Progenitor cell of endocrine pancreas (in vitro differentiated cells): ENCODE data around the gene CAV2. TPM values are rescaled to one million over a fixed set of nuclear protein-coding genes. Genes with fewer than 3 reads are reported as not detected.

Experiments used
- DNase-seq: peaks from one replicate; pipeline ENCODE4 v3.0.0; 2021; ENCODE audit warnings: low spot score; ENCODE audit not compliant: unreplicated experiment
- H3K27ac Mint-ChIP-seq: 2 replicates; pipeline ENCODE4 v1.8.0; 2021; ENCODE audit warnings: mild to moderate bottlenecking, moderate library complexity, mixed read lengths
- H3K27me3 Mint-ChIP-seq: 2 replicates; pipeline ENCODE4 v1.8.0; 2021; ENCODE audit warnings: mixed read lengths
- H3K36me3 Mint-ChIP-seq: 2 replicates; pipeline ENCODE4 v1.8.0; 2022; ENCODE audit warnings: mixed read lengths; ENCODE audit not compliant: insufficient read depth
- H3K4me1 Mint-ChIP-seq: 2 replicates; pipeline ENCODE4 v1.8.0; 2021; ENCODE audit warnings: low read depth, mixed read lengths
- H3K4me3 Mint-ChIP-seq: 2 replicates; pipeline ENCODE4 v1.8.0; 2021; ENCODE audit warnings: low read depth, mild to moderate bottlenecking, moderate library complexity, mixed read lengths
- H3K9me3 Mint-ChIP-seq: 2 replicates; pipeline ENCODE4 v1.8.0; 2021; ENCODE audit warnings: low read depth, mixed read lengths
- CTCF ChIP-seq: fragments of 200-600 bp; sonication (generic); IDR thresholded peaks from one replicate; pipeline ENCODE4 v1.5.0; 2021; ENCODE audit warnings: antibody characterized with exemption, mild to moderate bottlenecking; ENCODE audit not compliant: unreplicated experiment
- total RNA-seq: library from RNA; stranded (reverse); gene quantifications from 2 replicates; pipeline ENCODE4 v1.2.1, GENCODE V29; 2021

The CAV2 gene
- total RNA-seq, 1 donor from 2014 or later, result 9.4 TPM

GRCh38 chr7:116517626-116518025 lies 18.1 kb downstream of the CAV2 start:
- H3K4me3 Mint-ChIP-seq, result no peak overlapping the region
- H3K36me3 Mint-ChIP-seq, result no peaks in the 10 kb centered on the region

DNA sequence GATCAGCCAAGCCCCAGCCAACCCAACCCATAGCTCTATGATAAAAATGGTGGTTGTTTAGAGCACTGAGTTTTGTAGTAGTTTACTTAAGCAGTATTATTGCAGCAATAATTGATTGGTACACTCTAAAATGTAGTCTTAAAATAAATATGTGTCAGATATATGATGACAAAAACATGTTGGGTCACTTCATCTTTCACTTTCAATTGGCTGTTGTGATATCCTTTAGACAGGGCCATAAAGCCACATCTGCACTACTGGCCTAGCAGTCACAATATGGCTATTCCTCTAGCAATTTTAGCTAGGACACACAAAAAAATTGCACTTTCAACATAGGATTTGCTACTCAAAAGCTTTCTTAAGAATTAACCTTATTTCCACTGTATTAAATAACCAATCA lies 19.4 kb downstream of the CAV2 start:
- no peak overlapping the region for H3K4me3 Mint-ChIP-seq
- peaks cover 2% of the 10 kb centered on the region for H3K4me1 Mint-ChIP-seq
- no peak for TF ChIP-seq CTCF
- no peak for DNase-seq
- H3K36me3 Mint-ChIP-seq, result no peaks in the 10 kb centered on the region
- peaks cover 24% of the 10 kb centered on the region for H3K27me3 Mint-ChIP-seq
- H3K27ac Mint-ChIP-seq, result no peak overlapping the region
- no peaks in the 10 kb centered on the region for H3K9me3 Mint-ChIP-seq

More at GRCh38 chr7:116517626-116518025, 18.1 kb downstream of the CAV2 start:
- Mint-ChIP-seq H3K27ac (no peak overlapping the region), H3K27me3 (peaks cover 12% of the 10 kb centered on the region), H3K4me1 (peaks cover 2% of the 10 kb centered on the region), H3K9me3 (no peaks in the 10 kb centered on the region)
- no peak for DNase-seq
- no peak for TF ChIP-seq CTCF

DNA sequence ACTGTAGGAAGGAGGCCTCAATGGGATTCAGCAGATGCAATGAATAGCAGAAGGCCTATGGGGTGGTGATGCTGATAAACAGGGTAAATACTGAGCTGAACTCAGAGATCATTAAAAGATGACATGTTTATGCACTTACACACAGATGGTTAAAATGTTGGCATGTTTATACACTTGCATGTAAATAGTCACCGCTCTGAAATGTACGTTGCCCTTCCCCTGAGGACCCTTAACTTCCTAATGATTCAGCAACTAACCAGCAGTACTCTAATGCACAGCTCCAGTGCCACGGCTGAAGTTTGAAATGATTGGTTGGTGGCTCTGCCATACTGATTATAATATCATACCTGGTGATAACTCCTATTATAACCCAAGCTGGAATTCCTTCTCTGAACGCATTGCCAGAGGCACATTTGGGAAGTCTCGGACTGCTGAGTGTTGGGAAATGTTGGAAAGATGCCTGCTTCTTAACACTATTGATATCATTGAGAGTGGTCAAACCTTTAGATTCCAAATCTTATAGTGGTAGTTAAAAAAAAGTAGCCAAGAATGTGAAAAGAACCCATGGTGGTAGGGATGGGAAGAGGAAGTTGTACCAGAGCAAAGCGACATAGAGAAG lies 21.6 kb downstream of the CAV2 start:
- H3K4me1 Mint-ChIP-seq, result peaks cover 10% of the 10 kb centered on the region
- no peak overlapping the region for H3K4me3 Mint-ChIP-seq
- H3K36me3 Mint-ChIP-seq, result no peaks in the 10 kb centered on the region
- DNase-seq, result no peak
- H3K27ac Mint-ChIP-seq, result no peak overlapping the region
- H3K27me3 Mint-ChIP-seq, result peaks cover 45% of the 10 kb centered on the region
- no peaks in the 10 kb centered on the region for H3K9me3 Mint-ChIP-seq
- TF ChIP-seq CTCF, result no peak

GRCh38 chr7:116522247-116522646 lies 22.7 kb downstream of the CAV2 start:
- no peak for TF ChIP-seq CTCF

DNA sequence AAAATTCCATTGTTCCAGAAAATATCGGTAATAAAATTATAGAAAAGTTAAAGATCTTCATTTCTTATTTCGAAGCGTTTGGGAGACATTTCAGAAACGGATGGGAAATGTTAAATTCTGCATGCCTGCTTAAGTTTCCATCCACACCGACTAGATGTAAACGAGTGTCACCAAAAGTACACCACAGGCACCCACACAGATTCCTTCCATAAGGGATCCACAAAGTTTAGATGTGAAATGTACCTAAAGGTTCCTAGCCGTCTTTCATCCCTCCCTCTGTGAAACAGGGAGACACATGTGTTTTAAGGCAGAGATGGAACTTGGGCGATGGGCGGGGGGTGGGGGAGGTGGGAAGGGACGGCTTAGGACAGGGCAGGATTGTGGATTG lies 24.7 kb downstream of the CAV2 start:
- DNase-seq, result no peak
- Mint-ChIP-seq H3K4me3 (no peak overlapping the region), H3K27me3 (peaks cover 67% of the 10 kb centered on the region), H3K27ac (no peak overlapping the region), H3K4me1 (peaks cover 15% of the 10 kb centered on the region), H3K36me3 (no peaks in the 10 kb centered on the region), H3K9me3 (no peaks in the 10 kb centered on the region)
- no peak for TF ChIP-seq CTCF

More at GRCh38 chr7:116522247-116522646, 22.7 kb downstream of the CAV2 start:
- no peak overlapping the region for H3K27ac Mint-ChIP-seq
- DNase-seq, result no peak
- H3K4me3 Mint-ChIP-seq, result no peak overlapping the region
- H3K4me1 Mint-ChIP-seq, result peaks cover 15% of the 10 kb centered on the region
- peaks cover 55% of the 10 kb centered on the region for H3K27me3 Mint-ChIP-seq
- H3K36me3 Mint-ChIP-seq, result no peaks in the 10 kb centered on the region
- H3K9me3 Mint-ChIP-seq, result no peaks in the 10 kb centered on the region
